HG03064 (cell line): ENCODE results near the gene FBXO8.
"Not testable (repeated sequence)": the region's sequence is repeated elsewhere in the genome, so short reads cannot be mapped to it uniquely, and the experiment has no call there.

Experiments used
- ATAC-seq: cut with Tn5 transposase; IDR thresholded peaks from one replicate; pipeline ENCODE4 v1.9.1; 2021; ENCODE audit warnings: low read depth; ENCODE audit not compliant: unreplicated experiment

FBXO8 gene

DNA sequence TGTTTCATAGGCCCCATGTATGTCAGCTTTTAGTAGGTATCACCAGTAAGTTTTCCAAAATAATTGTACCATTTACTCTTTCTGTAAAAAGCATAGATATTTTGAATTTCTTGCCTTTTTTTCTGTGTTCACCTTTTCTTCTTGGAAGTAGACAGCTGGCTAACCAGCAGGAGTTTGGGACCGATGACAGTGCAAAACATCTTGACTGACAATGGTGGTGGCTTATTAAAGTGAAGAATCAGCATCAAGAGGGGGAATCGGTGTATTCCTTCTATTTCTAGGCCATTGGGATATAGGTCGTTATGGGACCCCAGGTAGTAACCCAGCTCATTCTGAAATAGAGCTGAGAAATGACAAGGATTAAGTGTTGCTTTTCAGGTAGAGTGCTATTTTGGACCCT lies 3.4 kb upstream of the FBXO8 start:
- ATAC-seq, result no peak

DNA sequence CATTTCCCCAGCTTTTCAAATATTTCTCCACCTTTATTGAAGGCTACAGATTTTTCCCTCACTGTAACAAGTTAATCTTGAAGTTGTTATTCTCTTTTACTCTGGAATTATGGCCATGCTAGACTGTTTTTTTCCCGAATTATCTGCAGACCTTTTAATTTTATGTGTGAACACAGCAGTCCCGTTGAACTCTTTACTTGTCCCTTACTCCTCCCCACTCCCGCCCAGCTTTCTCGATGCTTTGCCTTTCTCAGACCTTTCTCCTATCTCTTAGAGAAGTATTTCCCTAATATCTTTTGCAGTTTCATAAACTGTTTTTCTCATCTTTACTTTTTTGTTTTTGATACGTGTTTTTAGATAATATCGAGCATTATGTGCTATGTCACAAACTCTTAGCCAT lies 1.0 kb upstream of the FBXO8 start:
- ATAC-seq, result no peak

DNA sequence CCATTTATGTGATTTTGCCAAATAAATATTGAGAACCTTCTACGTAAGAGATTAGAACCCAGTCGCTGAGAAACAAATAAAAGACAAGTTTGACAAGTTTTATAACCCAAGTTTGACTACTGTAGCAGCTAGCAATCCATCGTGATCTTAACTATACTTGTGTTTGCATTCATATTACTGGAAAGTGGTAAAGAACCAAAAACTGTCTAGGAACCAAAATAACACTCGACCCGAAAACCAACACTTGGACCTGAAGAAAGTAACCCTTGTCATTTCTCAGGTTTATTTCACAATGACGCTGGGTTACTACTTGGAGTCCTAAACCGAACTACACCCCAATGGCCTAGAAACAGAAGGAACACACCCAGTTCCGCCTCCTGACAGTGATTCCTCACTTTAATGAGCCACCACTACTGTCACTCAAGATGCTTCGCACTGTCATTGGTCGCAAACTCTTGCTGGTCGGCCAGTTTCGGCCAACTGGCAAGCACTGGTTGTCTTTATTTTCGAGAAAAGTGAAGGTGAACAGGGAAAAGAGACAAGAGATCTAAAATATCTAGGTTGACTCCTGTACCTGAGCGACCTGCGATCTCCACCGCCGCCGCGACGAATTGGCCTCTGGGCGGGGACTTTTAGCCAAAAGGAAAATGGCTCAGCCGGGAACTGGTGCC lies 496 bp downstream of the FBXO8 start:
- peak; percentile 96 for ATAC-seq

DNA sequence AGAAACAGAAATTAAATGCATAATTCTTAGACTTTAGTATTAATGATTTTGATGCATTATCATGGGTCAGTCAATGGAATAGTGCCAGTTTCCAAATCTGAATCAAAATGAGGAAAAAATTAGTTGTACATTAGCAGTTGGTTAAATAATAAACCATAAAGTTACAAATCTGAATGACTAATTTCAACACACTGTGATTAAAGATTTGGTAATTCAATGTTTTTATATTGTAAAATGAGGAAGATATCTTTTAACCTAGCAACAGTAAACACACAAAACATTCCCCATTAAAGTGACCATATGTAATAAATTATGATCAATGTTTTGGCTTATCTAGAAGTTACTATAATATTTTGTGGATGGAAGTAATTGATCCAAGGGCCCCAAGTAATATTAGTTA lies 1.6 kb downstream of the FBXO8 start:
- no peak for ATAC-seq

DNA sequence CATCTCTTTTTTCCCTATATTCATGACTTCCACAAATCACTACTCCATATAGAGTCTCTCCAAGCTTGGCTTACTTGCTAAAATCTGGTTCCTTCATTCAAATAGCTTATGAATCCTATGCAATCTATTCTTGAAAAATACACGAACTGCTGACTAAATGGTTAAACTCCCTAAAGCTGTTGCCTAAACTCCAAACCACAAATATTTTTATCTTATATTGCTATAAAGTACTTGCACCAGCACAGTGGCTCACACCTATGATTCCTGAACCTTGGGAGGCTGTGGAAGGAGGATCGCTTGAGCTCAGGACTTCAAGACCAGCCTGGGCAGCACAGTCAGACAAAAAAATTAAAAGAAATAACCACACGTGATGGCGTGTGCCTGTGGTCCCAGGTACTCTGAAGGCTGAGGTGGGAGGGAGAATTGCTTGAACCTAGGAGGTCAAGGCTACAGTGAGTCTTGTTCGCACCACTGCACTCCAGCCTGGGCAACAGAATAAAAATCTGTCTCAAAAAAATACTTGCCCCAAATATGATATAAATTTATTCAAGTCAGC lies 2.2 kb downstream of the FBXO8 start:
- no peak for ATAC-seq

DNA sequence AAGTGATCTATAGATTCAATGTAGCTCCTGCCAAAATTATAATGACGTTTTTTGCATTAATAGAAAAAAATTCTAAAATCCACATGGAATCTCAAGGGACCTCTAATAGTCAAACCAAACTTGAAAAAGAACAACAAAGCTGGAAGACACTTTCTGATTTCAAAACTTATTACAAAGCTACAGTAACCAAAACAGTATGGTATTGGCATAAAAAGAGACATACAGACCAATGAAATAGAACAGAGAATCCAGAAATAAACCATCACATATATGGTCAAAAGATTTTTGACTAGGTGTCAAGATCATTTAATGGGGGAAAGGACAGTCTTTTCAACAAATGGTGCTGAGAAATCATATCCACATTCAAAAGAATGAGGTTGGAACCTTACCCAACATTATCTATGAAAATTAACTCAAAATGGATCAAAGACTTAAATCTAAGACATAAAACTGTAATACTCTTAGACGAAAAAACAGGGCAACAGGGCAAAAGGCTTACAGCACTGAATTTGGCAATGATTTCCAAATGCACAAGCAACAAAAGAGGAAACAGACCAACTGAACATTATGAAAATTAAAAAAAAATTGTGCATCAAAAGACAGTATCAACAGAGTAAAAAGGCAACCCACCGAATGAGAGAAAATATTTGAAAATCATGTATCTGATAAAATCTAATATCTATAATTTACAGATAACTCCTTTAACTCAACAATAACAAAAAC lies 3.9 kb downstream of the FBXO8 start:
- no peak for ATAC-seq

DNA sequence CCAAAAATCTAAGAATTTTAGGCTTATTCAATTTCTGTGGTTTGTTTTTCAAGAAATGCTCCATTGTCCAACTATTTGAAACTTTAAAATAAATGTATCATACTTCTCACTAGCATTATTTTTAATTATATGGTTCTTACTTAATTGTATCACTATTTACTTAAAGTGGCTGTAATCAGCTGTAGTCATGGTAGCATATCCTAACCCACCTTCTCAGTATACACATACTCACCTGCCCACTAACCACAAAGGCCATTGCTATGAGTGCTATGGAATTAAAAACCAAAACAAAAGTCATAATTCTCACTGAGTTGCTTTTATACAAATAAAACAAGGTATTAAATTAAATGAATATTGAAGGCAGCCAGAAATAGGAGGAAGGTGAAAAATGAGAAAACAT lies 5.0 kb downstream of the FBXO8 start:
- ATAC-seq, result no peak

DNA sequence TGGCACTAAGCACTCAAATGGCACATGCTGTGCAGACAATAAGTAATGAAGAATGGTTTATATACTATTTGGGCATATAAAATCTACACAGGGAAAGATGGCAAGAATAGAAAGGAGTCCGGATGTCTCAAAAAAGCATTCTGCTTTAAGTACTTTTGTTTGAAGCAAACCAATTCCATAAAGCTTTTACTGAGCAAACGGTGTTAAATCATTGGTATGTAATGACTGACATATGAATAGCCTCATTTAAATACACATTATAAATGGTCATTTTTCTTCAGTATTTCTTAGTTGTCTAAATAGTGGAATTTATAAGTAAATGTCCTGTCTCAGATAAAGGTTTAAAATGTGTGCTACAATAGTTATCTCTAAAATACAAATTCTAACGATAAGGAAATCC lies 6.0 kb downstream of the FBXO8 start:
- ATAC-seq, result no peak

DNA sequence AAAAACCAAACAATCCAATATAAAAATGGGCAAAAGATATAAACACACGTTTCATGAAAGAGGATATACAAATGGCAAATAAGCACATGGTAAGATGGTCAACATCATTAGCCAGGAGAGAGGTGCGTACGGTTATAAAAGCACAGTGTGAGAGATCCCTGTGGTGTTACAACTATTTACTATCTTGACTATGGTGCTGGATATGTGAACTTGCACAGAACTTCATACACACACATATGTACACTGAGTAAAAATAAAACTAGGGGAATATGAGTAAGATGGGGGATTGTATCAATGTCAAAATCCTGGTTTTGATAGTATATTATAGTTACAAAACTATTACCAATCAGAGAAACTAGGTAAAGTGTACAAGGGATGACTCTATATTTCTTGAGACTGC lies 8.4 kb downstream of the FBXO8 start:
- no peak for ATAC-seq

DNA sequence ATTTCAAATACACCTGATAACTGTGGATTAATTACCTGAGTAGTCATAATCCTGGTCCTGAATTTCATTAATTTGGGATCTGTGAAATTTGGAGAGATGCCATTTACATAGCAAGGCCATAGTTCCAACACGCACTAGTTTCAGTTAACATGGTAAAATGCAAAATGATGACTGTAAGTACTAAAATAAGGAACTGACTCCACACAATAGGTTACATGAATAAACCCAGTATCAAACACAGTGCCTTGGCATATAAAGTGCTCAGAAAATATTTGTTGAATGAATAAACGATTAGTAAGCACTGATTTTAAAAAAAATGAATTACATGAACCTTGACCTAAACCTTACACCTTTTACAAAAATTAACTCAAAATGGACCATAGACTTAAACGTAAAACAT lies 9.0 kb downstream of the FBXO8 start:
- no peak for ATAC-seq

DNA sequence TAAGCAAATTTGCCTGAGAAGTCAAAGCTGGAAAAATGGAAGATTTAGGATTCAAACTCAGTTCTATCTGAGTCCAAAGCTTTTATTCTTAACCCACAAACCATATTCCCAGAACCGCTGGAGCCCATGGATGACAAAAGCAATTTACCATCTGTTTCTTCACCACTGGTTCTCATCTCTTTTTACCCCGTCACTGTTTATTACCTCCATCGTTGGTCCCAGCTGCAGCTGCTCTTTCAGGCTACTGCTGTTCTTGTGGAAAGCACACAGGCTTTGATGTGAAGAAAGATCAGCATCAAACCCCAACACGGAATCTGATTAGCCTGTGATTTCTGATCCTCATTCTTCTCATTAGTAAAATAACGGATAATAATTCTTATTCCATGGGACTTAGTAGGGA lies 9.5 kb downstream of the FBXO8 start:
- no peak for ATAC-seq

DNA sequence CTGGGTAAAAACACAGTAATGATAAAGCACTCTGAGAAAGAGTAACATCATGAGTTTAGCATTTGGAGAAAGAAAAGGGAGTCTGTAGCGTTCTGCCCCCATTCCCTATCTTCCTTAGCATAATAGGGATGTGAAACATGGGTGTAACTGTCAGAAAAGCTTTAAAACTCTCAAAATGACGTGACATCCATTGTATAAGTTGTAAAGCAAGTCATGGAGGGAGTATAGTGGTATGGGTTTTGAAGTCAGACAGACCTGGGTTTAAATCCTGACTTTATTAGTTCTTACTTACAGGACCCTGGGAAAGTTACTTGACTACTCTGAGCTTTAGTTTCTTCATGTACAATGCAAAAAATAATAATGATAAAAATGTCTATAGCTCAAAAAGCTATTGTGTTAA lies 17.1 kb downstream of the FBXO8 start:
- no peak for ATAC-seq

DNA sequence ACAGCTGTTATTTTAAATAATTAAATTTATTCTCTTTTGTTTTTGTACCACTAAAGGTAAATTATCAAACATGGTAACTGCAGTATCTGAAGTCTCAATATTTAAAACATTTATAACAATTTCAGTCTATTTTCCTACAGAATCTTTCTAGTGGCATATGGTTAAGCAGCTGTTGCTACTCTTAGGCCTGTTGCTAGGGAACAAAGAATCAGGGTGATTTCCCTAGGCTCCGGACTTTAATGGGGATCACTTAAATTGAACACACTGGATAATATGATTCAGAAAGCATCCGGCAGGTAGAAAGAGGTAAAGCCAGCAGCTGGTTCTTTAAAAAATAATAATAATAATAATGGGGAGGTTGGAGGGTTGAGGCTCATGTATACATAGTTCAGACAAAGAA lies 17.6 kb downstream of the FBXO8 start:
- no peak for ATAC-seq

DNA sequence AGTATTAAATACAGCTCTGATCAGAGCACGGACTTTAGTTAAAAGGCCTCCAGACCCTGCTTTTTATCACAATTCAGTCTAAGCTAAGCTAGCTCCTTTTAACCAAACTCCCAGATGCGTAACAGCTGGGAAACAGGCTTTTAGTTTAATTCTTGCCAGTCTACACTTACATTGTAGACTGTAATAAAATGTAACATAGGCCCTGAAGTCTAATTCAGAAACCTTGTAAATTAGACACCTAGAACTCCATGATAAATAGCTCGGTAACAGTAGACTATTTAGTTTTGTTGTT lies 20.1 kb downstream of the FBXO8 start:
- no peak for ATAC-seq

DNA sequence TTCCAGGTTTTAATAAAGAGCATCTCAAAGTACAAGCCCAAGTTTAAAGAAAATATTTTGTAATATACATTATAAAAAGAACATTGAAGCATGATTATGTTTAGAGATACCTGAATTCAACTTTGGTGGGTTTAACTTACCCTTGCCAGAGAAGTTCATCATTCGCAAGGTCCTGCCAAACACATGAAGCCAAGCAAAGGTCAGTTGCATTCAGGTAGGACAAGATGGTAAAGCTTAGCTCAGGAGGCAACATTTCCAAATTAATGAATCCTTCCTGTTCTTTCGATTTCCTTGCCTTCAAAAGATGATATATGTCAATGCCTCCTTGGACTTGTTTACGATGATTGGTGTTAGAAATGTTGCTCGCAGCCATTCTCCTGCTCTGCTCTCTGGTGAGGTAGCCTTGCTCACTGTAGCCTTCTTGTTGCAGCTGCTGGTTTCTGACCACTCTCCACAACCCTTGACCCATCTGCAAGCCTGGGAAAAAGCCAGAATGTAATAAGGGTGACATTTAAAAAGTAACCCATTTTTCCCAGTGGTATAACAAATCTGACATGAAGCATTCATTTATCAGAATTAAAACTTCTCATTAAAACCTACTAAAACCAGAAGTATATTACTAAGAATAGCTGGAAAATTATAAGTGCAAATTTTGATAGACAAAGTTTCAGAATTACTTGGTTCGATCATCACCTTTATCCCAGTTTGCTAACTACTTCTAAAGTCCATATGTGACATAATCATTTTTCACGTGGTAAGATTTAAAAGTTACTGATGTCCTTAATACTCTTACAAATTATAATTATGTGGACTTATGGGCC lies 20.6 kb downstream of the FBXO8 start:
- ATAC-seq, result no peak

DNA sequence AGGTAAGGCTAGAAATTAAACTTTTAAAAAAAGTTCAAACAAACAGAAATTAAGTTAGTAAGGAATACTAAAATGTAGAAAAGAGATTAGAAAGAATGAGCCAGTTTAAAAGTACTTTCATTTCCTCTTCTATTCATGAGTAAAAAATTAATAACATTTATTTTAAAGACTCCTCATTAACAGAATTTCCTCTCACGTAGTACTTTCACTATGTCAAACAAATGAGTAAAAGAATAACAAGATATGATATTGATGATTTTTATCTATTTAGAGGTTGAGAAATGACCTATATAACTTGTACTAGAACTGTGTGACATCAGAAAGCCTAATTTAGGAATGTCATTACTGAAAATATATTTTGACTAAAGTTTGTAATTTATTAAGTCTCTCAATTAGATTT lies 22.0 kb downstream of the FBXO8 start:
- not testable (repeated sequence) for ATAC-seq

DNA sequence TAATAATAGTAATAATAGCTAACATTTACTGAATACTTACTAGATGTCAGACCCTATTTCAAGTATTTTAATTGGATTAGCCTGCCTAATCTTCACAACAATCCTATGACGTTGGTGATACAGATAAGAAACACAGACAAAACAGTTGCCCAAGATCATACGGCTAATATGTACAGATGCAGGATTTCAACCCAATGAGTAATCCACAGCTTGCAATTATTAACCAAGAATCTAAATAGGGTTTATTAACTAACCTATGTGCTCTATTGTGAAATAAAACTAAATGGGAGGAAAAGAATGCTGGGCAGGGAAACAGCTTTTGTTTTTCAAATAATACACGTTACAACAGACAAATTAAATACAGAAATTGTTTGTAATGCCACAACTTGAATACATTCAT lies 23.4 kb downstream of the FBXO8 start:
- ATAC-seq, result peak; percentile 49

DNA sequence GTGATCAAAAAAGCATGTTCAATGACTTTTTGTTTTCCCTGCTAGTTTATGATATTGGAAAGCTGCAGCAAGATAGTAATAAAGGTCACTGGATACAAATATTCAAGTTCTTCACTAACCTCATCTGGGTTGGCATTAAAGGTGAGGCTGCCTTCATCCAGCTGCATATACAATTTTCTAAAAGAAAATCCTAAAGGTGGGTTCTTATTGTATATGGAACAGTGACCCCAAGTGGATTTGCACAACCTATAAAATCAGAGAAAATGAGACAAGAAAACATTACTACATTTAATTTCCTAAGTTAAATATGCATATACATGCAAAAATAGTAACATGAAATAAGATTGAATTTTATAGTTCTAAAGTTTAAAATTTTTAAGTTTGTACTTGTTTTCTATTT lies 23.9 kb downstream of the FBXO8 start:
- no peak for ATAC-seq

DNA sequence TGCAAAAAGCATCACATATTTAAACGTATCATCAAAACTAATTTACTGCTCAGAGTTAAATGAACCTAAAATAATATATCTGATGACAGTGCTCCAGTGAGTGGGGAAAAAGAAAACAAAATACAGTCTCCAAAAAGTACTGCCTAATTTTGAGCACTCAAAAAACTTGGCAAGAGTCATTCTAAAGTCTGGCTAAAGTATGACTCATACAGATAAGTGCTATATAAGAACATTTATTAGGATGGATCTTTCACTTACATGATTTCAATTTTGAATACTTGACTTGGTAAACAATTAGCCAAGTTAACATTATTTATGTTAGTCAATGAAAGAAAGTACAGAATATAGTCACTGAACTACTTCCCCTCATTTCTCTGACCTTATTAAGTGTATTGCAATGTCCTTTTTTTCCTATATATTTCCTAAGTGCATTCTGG lies 27.2 kb downstream of the FBXO8 start:
- no peak for ATAC-seq

DNA sequence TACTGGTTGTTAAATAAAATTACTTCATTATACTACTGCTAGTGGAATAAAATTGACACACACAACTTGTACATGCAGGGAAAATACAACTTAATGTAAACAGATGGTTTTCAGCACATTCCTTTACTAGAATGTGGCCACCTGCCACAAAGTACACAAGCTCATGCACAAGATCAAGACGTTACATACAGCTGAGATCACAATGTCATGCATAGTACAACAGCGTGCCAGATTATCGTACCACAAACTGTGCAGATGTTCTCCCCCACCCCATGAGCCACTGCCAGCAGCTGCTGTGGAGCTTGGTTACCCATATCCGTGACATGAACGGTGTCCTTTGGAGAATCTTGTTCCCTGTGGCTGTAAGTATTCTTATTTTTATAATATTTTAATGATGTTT lies 27.7 kb downstream of the FBXO8 start:
- ATAC-seq, result no peak

DNA sequence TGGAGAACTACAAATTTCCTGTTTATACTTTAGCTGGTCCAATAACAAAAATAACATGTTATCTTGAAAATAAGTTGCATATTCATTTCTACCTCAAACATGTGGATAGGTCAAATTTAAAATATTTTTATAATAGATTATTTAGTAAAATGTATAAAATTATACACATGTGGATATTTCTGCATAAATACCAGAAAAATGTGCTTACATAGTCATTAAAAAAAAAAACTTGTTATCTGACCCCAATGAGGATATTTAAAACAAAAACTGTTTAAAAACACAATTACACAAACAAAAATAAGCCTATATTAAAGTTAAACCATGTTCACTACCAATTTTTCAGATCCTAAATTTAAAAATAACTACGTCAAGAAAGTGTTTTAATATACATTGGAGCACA lies 28.1 kb downstream of the FBXO8 start:
- ATAC-seq, result no peak

DNA sequence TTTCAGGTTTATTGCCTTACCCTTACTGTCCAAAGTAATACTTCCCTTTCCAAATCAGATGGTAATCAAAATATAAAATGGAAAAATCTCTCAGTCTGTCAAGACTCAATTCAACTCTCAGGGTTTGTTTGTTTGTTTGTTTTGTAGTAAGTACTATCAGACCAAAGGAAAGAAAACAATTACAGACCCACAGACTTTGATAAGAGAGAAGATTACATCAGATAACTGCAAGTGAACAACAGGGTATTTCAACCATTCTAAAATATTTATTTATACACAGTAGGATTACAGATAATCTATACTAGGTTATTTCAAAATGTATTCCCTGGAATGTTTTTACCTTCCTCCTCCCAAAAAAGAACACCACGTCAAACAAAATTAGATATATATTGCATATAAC lies 28.9 kb downstream of the FBXO8 start:
- no peak for ATAC-seq
